ENCODE results near the gene RHBDL1.

The RHBDL1 gene

DNA sequence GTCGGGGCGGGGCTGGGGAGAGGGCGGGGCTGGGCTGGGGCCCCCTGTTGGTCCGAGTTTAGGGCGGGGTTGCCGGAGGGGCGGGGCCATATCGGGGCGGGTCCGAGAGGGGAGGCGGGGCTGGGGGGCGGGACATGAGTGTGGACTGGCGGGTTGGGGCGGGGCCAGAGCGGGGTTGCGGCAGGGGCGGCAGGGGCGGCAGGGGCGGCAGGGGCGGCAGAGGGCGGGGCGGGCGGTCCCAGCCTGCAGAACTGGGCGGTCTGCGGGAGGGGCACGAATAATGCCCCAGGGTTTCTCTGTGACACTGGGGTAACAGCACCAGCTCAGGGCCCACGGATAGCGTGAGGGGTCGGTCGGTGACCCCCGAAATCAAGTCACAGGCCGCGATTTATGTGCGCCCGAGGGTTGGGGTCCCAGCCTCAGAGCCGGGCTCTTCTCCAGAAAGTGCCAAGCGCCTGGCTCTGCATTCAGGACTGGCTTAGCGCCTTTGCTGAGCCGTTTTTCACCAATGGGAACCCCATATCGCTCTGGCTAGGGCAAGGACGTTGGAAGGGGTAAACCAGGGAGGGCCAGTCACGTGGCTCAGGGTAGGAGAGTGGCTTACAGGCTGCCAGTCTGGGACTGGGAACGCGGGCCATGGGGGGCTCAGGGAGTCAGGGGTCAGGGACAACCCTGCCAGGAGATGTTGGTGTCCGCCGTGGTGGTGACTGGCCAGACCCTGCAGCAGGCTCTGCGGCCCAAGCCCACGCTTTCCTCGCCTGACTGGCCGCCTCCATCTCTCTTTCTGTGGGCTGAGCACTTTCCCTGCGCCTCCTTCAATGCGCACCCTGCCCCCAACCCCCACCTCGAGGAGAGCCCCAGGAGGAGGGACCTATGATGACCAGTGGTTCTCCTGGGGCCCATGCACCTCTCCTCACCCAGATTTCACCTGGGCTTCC, 38.1 kb upstream of the RHBDL1 start:
- peak; percentile 95 for DNase-seq

DNA sequence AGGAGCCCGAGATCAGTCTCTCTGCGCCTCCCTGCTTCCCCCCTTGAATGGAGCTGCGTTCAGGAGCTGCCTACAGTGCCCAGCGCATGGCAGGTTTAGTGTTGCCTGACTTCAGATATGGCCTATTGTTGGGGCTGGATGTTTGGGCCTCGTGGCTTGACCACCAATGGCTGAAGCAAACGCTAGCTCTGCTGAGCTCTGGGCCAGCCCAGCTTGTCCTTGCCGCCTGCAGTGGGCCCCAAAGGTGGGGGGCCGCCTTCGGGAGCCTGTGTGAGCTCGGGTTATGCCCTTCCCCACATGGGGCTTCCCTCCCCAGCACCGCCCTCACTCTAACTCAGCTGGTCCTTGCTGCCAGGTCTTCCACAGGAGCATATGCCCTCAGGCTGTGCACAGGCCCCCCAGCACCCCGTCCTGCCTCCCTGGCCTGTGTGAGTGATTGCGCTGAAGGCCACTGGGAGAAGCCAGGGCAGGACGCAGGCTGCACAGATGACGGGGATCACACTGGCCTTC, 37.4 kb upstream of the RHBDL1 start:
- no peak for DNase-seq

DNA sequence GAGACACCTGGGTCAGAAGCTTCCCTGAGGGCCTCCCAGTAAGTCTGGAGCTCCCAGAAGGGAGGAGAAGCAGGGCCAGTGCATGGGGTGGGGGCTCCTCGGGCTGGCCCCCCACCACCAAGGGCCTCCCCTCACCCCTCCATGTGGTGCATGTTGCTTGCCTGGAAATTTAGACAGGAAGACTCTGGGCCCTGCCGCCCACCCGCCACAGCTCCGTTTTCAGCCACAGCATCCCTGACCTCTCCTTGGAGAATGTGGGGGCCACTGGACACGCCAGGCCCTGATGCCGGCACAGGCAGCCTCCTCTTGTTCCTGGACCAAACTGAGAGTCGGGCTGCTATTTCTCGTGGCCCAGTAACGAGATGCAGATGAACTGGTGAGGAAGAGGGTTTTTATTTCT, 36.6 kb upstream of the RHBDL1 start:
- DNase-seq: no peak

DNA sequence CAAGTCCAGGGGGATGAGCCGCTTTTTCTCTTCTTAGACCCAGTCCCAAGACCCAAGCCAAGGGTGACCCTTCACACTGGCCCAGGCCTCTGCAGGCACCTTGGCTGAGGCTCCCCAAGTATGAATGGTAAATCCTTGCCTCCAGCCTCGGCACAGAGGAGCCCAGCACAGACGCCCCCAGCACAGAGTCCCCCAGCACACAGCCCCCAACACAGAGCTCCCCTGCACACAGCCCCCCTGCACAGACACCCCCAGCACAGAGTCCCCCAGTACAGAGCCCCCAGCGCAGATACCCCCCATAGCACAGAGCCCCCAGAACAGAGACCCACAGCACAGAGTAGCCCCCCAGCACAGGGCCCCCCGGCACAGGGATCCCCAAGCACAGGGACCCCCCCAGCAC, 34.9 kb upstream of the RHBDL1 start:
- DNase-seq: no peak

DNA sequence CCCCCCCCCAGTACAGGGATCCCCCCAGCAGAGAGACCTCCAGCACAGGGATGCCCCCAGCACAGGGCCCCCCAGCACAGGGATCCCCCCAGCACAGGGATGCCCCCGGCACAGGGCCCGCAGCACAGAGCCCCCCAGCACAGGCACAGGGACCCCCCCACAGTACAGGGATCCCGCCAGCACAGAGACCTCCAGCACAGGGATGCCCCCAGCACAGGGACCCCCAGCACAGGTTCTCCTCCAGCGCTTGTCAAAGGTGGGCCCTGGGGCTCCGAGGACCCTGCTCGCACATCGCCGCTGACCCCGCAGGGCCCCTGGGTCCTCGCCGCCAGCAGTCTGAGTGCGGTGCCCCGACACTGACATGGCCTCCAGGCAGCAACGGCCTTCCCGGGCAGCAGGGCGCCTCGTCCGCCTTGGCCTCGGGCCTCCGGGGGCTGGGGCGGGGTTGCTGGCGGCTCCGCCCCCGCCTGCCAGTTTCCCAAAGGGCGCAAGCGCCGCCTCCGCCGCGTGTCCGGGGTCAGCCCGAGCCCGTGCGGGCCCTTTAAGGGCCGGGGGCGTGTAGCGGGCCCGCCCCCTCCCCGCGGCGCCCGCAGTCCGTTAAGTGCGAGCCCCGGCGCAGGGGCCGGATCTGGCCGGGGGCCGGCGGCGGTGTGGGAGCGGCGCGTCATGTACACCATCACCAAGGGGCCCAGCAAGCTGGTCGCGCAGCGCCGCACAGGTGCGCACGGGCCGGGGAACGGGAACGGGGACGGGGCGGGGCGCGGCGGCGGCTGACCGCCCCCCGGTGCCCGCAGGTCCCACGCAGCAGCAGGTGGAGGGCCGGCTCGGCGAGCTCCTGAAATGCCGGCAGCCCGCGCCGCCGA, 33.9 kb upstream of the RHBDL1 start, which contains the start of gene MCRIP2:
TSS of gene MCRIP2 (plus strand) at position 503 of the 863 bp plus-strand sequence. CDS start at position 667, 164 bp downstream.
- peak; percentile 77 for DNase-seq

DNA sequence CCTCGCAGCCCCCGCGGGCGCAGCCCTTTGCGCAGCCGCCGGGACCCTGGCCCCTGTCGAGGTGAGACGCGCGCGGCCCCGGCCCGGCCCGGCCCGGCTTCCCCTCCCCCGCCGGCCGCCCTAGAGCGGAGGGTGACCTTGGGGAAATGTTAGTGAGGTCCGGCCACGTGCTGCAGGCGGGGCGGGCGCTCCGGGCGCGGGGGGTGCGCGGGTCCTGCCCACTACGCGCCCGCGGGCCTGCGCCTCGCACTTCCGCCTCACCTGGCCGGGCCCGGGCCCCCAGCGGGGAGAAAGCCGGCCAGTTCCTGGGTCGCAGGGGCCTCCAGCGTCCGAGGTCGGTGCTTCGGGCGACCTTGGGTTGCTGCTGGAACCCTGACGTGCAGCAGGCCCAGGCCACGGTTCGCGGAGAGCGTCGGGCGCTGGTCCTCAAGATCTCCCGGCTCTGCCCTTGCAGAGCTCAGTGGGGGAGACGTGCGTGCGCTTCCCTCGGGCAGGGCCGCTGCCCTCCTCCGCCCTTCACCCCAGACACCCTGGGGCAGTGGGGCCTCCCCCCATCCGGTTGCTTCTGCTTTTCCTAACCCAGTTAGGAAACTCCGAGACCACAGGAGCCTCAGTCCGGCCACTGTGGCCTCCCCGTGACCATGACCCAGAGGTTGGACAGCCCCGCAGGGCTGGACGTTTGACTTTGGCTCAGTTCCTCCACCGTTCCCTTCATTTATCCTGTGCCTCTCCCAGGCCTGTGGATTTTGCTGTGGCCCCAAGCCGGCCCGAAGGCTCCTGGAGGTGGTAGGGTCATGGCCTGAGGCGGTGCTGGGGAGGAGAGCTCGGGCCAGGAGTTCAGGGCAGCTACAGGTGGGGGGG, 33.1 kb upstream of the RHBDL1 start:
- peak; percentile 41 for DNase-seq

DNA sequence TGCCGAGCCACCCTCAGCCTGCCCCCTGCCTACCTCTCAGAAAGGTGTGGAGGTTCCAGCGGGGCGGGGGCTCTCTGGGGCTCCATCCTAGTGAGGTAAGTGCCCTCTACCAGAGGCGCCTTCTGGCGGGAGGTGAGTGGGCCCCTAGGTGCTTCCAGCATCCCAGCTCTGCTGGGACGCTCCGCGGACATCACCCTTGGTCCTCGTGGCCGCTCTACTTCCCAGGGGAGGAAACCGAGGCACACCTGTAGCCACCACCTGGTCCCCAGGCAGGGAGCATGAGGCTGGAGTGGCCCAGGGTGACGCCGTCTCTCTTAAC, 32.5 kb upstream of the RHBDL1 start:
- DNase-seq: no peak

DNA sequence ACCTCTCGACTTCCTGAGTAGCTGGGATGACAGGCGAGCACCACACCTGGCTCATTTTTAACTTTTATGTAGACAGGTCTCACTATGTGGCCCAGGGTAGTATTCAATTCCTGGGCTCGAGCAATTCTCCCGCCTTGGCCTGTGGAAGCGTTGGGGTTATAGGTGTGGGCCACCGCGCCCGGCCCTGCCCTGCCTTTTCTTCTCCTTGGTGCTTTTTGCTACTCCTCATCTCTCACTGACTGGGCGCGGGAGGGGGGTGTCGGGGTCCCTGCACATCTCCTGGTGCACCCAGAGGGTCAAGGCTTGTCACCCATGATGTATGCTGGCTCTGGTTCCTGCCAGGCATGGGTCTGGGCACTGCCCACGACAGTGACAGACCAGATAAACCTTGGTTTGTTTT, 30.9 kb upstream of the RHBDL1 start:
- DNase-seq: no peak

DNA sequence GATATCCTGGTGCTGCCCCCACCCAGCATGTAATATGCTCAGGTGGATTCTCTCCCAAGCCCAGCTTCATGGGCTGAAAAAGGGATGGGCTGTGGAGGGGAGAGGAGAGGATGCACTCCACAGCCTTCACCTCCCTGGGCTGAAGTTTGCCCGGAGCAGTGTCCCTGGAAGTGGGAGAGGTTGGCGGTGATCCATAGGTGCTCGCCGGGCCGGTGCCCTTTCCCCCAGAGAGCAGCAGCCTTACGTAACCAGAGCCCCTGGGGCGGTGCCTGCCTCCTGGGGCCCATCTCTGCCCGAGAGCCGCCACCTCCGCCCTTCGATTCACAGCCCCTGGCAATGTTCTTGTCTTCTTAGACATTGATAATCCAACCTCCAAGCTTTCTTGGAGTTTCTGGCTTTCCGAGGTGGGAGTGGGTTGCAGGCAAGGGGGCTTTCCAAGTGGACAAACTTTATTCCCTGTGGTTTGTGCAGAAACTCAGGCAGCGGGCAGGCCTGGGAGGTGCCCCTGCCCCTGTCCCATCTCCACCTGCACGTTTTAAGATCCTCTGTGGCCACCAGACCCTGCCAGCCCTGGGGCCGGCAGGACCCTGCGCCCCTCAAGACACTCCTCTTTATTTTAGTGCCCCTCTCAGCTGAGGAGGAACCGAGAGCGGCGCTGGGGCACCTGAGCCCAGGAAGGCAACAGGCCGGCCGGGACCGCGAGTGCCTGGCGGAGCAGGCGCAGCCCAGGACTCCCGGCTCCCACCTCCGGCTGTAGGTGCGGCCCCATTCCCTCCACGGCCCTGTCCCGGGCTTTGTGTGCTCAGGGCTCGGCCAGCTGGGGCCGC, 29.4 kb upstream of the RHBDL1 start:
- DNase-seq: no peak

DNA sequence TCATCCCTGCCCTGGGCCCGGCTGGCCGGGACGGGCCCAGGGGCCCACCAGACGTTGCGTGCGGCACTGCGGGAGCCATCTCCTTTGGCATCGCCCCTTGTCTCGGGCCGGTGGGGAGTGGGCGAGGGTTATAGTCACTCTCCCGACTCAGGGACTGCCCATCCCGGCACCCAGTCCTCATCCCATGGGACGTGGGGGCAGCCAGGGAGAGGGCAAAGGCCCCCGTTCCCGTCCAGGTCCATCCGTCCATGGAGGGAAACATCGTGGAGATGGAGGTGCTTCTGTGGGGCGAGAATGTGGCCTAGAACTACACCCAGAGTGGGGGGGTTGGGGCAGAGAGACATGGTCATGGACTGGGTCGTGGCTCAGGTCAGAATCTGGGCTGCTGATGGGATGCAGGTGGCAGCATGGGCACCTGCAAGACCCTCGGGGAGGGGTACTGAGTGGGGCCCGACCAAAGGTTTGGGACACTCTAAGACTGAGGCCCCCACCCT, 28.7 kb upstream of the RHBDL1 start:
- DNase-seq: no peak

DNA sequence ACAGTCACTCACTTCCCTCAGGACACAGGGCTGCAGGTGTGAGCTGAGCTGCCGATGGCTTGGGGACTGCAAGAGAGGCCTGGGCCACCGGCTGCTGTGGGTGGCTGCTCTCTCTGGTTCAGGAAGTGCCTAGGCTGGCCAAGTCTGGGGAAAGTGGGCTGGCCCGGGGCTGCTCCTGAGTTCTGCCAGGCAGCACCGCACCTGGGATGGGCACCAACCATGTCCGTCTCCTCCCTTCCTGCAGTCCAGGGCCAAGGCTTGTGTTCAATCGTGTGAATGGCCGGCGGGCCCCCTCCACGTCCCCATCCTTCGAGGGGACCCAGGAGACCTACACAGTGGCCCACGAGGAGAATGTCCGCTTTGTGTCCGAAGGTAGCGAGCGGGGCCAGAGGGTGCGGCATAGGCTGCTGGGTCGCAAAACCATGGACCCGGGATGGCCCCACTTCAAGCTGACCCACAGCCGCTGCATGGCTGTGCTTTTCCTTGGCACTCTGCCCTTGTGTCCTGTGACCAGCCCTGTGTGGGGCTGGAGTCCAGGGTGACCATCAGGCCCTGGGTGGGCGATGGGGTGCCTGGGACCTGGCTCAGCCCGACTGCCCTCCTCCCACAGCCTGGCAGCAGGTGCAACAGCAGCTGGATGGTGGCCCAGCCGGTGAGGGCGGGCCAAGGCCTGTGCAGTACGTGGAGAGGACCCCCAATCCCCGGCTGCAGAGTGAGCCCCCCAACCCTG, 28.1 kb upstream of the RHBDL1 start:
- no peak for DNase-seq

DNA sequence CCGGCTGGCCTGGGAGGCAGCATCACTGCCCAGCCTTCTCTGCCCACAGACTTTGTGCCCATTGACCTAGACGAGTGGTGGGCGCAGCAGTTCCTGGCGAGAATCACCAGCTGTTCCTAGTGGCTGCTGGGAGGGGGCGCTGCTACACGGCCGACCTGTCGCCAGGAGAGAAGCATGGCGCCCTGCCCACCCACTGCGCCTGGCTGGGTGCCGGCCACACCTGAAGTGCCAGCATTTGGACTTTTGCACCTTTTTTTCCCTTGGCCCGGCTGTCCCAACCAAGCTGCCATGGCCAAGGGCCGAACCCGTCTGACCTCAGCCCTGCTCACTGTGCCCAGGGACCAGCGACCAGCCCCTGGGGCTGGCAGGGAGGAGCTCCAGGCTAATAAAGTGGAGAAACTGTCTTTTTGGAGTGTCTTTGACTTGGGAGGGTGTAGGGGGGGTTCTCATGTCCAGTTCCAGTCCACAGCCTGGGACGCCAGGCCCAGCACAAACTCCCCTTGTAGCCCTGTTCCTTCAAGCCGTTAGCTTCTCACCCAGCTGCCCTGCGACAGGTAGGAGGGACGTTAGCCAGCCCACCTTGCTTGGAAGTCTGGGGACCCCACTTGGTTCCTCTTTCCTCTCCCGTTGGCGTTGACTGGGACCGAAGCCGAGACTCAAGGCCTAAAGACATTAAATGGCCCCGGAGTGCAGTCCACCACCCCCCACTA, 27.2 kb upstream of the RHBDL1 start:
- peak; percentile 41 for DNase-seq

DNA sequence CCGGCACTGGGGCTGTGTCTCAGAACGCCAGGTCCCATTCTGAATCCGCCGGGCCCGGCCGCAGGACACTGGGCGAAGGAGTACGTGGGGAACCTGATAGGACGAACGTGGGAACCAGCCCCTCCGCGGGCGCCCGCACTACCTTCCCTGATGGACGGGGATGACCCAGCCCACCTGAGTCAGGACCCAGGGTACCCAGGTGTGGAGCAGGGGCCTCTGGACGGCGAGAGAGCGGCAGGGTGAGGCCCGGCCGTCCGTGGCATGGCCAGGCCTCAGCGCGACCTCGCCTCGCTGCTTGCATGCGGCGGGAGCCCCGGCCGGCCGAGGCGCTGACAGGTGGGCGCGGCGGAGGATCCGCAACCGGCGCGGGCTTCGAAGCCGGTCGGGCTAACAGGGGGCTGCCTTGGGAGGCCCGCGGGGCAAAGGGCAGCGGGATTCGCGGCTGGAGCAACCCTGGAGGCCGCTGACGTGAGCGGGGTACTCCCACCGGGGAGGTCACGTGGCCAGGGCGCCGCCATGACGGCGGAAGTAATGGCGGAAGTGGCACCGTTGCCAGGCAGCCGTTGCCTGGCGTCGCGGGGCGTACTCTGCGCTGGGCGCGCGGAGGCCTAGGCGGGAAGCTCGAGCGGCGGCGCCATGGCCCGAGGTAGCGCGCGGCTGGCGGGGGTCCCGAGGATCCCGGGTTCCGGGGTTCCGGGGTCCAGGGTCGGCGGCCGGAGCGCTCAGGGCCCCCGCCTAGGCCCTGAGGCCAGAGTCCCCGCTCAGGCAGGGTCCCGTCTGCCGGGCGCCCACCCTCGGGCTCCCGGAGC, 26.5 kb upstream of the RHBDL1 start, which contains the start of gene WDR90:
TSS of gene WDR90 (plus strand) at position 585 of the 809 bp plus-strand sequence. CDS start at position 637, 52 bp downstream.
- peak; percentile 93 for DNase-seq

DNA sequence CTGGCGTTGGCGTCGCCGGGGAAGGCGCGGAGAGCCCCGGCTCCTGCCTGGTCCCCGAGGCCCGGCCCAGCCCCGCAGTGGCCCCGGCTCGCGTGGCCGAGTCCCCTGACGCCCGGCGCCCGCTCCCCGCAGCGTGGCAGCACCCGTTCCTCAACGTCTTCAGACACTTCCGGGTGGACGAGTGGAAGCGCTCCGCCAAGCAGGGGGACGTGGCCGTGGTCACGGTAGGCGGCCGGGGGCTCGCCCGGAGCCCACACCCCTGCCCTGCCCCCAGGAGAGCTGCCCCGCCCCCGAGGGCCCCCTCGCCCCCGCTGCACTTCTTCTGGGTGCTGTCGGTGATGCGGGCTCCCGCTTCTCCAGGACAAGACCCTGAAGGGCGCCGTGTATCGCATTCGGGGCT, 25.8 kb upstream of the RHBDL1 start:
- DNase-seq: no peak

DNA sequence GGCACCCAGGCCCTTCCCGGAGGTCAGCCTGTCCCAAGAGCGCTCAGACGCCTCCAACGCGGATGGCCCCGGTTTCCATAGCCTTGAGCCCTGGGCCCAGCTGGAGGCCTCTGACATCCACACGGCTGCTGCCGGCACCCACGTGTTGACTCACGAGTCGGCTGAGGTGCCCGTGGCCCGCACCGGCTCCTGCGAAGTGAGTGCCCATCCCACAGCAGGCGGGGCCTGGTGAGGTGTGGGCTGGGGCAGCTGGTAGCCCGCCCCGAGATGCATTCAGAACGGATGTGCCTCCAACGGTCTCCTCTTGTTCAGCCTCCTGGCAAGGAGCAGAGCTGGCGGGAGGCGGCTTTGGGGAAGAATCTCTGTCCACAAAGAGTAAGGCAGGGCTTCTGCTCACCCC, 23.6 kb upstream of the RHBDL1 start:
- no peak for DNase-seq

DNA sequence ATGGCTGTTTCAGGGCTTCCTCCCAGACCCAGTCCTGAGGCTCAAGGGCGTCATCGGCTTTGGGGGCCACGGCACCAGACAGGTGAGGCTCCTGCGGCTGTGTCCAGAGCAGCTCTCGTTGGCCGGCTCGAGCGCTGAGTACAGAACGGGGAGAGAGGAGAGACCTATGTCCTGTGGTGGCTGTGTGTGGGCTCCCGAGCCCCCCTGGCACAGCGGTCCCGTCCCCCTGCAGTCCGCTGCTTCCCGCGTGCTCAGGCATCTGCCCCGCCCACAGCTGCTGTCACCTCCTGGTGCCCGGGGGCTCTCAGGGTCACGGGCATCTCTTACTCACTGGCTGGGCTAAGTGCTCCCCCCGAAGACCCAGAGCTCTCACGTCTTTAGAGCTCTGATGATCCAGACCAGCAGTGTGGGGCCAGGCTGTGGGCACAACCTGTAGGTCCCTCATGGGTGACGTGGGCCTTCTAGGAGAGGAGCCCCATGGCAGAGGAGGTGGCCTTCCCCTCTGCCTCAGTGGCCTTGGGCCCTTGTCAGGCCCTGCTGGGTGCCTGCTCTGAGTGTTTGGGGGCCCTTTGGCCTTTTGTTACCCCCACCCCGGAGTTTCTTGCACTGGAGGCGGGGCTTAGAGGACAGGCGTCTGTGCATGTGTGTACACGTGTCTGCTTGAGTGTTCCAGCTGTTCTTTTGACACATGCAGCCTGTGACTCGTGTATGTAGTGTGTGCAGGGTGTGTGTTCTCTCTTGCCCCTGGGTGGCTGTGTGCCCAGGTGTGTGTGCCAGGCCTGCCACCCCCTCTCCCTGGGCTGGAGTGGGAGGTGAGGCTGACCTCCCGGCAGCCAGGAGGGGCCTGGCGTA, 22.8 kb upstream of the RHBDL1 start:
- DNase-seq: no peak

DNA sequence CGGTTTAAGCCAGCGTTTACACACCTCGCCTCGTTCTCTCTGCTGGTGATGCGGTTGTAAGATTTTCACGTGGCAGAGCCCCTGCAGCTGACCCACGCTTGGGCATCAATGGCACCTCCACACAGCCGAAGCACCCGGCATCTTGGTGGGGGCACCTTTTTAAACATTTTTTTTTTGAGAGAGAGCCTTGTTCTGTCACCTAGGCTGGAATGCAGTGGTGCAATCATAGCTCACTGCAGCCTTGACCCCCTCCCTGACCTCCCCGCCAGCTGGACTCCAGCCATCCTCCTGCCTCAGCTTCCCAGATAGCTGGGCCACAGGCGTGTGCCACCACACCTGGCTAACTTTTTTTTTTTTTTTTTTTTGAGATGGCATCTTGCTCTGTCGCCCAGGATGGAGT, 21.4 kb upstream of the RHBDL1 start:
- no peak for DNase-seq

DNA sequence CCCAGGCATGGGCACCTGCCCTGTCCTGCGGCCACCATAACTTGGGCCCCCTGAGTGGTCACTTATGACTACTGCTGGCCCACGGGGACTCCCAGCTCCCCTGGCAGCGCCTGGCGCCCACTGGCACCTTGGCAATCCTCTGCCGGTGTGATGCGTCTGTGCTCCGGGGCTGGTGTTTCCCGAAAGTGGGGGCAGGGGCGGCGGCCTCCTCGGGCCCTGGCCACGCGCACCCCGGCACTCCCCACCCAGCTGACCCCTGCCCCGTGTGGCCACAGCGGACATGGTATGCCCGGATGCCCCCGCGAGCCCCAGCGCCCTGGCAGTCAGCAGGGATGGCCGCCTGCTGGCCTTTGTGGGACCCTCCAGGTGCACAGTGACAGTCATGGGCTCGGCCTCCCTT, 18.0 kb upstream of the RHBDL1 start:
- no peak for DNase-seq

All from CD4-positive, alpha-beta T cell treated with Interleukin-17A for 4 hours (primary cell).